DMS114 treated with DMSO at 0.1 percent for 48 hours (cell line): ENCODE data around the gene FASTKD2.

ENCODE experiments used
- DNase-seq: peaks from one replicate; lab custom pipeline; 2025; ENCODE audit not compliant: unreplicated experiment; lab: John Stamatoyannopoulos, UW

The FASTKD2 gene

DNA sequence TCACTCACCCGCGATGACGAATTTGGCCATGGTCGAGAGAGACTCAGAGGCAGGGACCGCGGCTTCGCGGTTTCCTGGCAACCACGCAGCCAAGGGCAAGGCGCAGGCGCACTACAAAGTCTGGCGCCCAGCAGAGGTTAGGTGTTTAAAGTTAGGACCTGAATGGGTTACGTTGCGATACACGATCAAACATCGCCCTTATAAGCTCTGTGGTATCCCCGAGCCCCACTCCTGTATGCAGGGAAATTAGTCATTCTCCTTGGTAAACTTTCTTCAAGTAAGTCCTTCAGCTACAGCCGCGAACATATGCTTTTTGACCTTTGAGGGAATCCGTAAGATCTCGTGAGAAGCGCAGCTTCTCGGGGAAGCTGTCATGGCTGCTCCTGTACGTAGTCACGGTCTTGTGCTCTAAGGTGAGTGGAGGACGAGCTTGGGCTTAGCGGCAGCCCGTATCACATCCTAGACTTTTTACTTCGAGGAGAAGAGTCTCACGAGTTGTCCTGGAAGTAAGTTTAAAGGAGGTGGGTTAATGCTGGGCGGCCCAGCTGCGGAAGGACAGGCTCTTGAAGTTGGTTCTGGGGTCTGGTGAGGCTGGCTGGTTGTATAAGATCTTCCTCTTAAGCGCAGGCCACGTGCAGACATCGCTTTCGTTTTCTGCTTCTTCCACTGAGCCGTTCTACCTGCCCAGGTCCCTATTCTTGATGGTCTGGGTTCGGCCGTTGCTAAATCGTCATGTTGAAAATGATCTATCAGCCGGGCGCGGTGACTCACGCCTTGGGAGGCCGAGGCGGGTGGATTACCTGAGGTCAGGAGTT, at the start of gene FASTKD2, which contains the start of gene MDH1B:
Gene FASTKD2, plus strand, starts transcription at position 365 of the 815 bp plus-strand sequence. CDS start 1,088 bp downstream, outside the sequence.
Gene MDH1B, minus strand, starts transcription at position 87 of the 815 bp plus-strand sequence. Its CDS starts 57 bp downstream, at position 30.
- peak; percentile 90 for DNase-seq

- DNase-seq, result no peak
Measured at GRCh38 chr2:206716623-206717022, 48.8 kb upstream of the FASTKD2 start.

GRCh38 chr2:206718296-206718695, 47.1 kb upstream of the FASTKD2 start, which contains the start of gene DYTN:
Gene DYTN (minus strand): TSS chr2:206718396. CDS start chr2:206718279, 117 bp downstream.
- no peak for DNase-seq

- no peak for DNase-seq
Measured at GRCh38 chr2:206721256-206721920, 44.0 kb upstream of the FASTKD2 start.

DNA sequence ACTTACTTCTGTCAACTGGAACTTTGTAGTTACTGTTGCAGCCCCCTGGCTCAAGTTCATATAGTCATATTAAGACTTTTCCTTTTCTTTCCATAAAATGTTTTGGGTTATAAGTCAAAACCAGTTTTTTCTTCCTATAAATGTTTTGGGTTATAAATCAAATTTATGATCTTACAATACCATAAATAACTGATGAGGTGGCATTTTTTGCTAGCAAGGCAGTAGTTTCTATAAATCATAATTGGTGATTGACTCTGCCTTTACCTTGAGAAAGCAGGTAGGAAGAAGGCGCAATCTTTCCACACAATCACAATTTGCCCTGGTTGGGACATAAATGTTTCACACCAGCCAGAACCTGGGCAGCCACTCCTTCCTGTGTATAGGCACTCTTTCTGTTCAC, 42.1 kb upstream of the FASTKD2 start:
- DNase-seq, result no peak

DNA sequence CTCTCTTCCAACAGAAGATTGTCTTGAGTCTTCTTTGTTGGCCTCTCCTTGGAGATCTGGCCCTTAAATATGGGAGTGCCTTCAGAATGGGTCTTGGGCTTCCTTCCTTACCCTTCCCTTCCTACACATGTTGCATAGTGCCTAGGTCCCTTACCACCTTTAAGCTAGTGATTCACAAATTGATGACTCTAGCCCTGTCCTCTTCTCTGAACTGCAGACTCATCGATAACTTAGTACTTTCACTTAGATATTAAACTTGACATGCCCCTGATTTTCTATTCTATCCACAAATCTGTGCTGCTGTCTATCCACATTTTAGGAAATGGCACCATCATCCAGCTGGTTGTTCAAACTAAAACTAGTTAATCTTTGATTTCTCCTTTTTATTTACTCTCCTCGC, 38.1 kb upstream of the FASTKD2 start:
- DNase-seq, result no peak

DNA sequence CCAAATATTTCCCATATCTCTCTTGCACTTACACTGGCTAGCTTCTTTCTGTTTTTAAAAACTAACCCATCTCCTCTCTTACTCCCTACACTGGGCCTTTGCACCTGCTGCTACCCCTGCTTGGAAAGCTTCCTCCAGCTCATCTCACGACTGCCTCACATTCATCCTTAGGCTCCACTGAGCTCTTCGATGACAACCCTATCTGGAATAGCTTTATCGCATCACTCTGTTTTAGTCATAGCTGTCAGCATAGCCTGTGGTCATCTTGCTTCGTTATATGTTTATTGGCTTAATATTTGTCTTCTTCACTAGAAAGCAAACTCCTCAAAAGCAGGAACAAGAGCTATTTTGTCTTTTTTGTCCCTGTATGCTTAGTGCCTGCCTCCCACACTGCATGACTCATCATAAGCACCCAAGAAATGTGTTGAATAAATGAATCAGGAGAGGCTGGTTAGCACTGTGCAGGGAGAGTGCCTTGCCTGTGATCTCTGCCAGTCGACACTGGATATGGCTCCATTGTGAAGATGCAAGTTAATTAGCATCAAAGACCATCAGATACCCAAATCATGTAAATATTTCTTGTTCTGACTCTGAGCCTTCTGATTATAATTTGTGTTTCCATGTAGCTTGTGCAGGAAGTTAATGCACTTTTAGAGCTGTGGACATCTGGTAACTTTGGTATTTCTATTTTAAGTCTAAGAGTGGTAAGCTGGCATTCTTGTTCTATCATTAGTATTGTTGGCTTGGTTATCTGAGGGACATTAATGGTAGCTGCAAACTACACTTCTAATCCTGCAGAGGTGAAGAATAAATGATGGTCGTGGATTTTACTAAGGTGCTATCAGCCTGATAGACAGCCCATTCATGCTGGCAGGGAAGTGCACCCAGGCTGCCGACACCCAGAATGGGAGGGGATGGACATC, 36.9 kb upstream of the FASTKD2 start:
- no peak for DNase-seq

DNA sequence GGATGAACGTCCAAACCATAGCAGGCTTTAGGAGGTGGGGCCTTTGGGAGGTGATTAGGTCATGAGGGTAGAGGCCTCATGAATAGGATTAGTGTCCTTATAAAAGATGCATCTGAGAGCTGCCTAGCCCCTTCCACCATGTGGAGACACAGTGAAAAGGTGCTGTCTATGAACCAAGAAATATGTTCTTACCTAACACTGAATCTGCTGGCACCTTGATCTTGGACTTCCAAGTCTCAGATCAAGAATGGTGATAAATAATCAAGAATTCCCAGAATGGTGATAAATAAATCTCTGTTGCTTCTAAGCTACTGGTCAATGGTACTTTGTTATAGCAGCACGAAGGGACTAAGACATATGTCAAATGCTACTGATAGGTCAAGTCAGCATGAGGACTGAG, 32.1 kb upstream of the FASTKD2 start:
- DNase-seq, result no peak

- DNase-seq, result no peak
Measured at GRCh38 chr2:206736935-206737334, 28.5 kb upstream of the FASTKD2 start.

DNA sequence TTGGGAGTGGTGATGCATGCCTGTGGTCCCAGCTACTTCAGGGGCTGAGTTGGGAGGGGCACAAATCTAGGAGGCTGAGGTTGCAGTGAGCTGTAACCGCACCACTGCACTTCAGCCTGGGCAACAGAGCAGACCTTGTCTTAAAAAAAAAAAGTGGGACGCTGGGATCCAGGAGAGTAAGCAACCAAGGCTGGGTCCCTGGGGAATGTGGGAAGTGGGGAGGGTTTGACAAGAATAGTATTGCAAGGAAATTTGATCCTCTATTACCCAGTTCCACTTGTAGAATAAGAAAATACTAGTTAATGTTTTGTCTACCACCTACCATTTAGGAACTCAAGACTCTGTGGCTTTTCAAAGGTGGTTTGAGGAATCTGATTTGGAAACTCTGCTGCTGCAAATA, 26.1 kb upstream of the FASTKD2 start:
- no peak for DNase-seq

GRCh38 chr2:206740800-206741199, 24.6 kb upstream of the FASTKD2 start:
- DNase-seq, result no peak

- no peak for DNase-seq
Measured at GRCh38 chr2:206756816-206757215, 8.6 kb upstream of the FASTKD2 start.

DNA sequence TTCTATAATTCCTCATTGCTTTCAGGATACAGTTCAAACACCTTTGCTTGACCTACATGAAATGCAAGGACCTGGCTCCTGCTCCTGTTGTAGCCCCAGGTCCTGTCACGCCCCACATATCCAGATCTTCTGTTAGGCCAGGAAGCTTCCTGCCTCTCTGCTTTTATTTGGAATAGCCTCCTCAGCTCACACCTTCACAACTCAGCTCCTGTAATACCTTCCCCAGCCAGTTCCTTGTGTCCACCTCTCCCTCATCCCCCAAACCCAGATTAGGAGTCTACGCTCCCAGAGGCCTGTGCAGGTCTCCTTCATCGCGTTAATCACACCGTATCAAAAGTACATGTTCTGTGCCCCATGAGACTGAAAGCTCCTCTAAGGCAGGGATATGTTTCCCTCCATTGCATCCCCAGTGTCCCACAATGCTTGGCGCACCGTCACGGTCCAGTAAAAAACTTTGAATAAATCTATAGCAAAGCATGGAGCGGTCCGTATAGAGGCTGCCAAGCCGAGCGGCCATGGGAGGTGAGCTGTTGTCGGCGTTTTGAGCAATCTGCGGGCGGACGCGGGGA, 649 bp upstream of the FASTKD2 start:
- DNase-seq, result no peak

DNA sequence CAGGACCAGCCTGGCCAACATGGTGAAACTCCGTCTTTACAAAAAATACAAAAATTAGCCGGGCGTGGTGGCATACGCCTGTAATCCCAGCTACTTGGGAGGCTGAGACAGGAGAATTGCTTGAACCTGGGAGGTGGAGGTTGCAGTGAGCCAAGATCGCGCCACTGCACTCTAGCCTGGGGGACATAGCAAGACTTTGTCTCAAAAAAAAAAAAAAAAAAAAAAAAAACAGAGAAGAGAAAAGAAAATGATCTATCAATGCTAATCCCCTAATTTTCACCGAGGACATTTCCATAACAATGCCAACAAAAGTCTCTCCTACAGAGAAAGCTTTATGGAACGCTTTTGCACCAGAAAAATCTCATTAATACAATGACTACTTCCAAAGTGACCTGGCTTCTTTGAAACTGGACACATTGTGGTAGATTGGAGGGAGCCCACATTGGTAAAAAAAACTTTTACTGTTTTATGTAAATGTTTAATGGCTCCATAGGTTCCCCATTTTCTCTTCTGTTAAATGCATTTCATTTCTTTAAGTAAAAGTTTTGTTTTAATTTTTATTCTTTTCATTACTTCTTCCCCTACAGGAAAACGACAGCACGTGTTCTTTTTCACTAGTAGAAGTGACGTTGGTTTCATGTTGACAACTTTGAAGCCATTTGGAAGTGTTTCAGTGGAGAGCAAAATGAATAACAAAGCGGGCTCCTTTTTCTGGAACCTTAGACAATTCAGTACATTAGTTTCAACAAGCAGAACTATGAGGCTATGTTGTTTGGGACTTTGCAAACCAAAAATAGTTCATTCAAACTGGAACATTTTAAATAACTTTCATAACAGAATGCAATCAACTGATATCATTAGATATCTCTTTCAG, 888 bp downstream of the FASTKD2 start:
- no peak for DNase-seq

DNA sequence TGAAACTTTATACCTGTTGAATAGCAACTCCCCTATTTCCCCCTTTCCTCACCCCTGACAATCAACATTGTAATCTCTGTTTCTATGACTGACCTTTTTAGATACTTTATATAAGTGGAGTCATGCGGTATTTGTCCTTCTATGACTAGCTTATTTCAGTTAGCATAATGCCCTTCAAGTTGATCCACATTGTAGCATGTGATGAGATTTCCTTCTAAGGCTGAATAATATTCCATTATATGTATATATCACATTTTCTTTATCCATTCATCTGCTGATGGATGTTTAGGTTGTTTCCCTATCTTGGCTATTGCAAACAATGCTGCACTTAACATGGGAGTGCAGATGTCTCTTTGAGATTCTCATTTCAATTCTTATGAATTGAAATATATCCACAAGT, 9.5 kb downstream of the FASTKD2 start:
- DNase-seq, result no peak

GRCh38 chr2:206776432-206776831, 11.0 kb downstream of the FASTKD2 start:
- no peak for DNase-seq

DNA sequence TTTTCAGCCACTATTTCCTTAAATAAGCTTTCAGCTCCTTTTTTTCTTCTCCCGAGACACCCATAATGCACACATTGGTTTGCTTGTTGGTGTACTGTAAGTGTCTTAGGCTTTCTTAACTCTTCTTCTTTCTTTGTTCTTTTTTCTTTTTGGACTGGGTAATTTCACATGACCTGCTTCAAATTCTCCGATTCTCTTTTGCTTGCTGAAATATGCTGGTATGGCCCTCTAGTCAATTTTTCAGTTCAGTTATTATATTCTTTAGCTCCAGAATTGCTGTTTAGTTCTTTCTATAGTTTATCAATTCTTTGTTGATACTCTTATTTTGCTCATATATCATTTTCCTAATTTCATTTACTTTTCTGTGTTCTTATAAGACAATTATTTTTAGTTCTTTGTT, 15.3 kb downstream of the FASTKD2 start:
- DNase-seq, result no peak

- DNase-seq, result no peak
Measured at GRCh38 chr2:206783718-206784117, 18.3 kb downstream of the FASTKD2 start.

DNA sequence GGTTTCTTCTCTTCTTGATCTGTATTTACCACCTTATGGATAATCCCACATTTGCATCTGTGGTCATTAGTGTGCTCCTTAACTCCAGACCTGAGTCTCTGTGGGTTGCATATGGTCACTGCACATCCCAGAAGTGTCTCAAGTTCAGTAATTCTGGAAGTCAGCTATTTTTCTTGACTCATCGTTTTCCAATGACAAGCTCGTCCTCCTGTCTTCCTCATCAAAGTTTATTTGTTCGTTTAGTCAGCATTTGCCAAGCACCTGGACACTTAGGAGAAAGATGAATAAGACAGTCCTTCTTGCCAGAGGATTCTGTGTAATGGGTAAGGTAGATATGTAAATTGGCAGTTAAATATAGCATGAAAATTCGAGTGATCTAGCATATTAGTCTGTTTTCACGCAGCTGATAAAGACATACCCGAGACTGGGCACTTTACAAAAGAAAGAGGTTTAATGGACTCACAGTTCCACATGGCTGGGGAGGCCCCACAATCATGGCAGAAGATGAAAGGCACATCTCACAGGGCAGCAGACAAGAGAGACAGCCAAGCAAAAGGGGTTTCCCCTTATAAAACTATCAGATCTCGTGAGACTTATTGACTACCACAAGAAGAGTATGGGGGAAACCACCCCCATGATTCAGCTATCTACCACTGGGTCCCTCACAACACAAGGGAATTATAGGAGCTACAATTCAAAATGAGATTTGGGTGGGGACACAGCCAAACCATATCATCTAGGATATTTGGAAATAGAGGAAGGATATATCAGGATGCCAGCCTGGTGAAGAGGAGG, 19.4 kb downstream of the FASTKD2 start:
- no peak for DNase-seq
